ENCODE results near the gene COA3. TPM values are rescaled to one million over a fixed set of nuclear protein-coding genes. Genes with fewer than 3 reads are reported as not detected.

COA3 gene
- polyA plus RNA-seq, 2 of the 4 experiments (the other 2 are of a cell fraction) = 126 to 131 TPM

DNA sequence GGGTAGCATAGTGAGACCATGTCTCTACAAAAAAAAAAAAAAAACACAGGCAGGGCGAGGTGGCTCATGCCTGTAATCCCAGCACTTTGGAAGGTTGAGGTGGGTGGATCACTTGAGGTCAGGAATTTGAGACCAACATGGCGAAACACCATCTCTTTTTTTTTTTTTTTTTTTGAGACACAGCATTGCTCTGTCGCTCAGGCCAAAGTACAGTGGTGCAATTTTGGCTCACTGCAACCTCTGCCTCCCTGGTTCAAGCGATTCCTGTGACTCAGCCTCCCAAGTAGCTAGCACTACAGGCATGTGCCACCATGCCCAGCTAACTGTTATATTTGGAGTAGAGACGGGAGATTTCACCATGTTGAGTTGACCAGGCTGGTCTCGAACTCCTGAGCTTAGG lies 32.4 kb downstream of the COA3 start (continued):
- no peak for TF ChIP-seq EHF (CRISPR knock-in tag; IDR thresholded peaks at IDR 0.05)
- TF ChIP-seq, protein P1, sequence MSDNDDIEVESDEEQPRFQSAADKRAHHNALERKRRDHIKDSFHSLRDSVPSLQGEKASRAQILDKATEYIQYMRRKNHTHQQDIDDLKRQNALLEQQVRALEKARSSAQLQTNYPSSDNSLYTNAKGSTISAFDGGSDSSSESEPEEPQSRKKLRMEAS (IDR thresholded peaks at IDR 0.05) = no peak
- TF ChIP-seq PHF8 (IDR thresholded peaks at IDR 0.05; ENCODE audit: borderline replicate concordance, low read depth) = no peak
- no peak for TF ChIP-seq GATA3 (IDR thresholded peaks at IDR 0.05; ENCODE audit: borderline replicate concordance)
- no peak for TF ChIP-seq NR3C1 (IDR thresholded peaks at IDR 0.05)

DNA sequence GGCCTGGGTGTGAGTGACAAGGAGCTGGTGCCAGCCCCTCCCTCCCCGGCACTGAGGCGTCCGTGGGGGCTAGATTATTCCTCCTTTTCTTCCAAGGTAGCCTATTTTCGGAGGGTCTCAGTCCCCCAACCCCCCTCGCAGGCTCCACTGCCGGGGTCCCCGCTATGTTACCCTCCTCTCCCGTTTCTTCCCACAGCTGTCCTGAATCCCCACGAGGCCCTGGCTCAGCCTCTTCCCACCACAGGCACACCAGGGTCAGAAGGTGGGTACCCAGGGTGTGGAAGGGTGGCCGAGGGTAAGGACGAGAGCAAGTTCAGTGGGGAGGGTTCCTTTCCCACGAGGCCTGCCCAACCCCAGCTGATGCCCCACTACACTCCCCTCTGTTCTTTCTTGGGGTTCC lies 36.9 kb downstream of the COA3 start:
- ChIA-PET CTCF (interaction anchor here (0.6 to 7.0 kb wide), 23 partner anchors 8 to 190 kb away, joined by 3 to 114 read pairs (median 4); partner anchors contain the start of genes BECN1, PSMC3IP and VPS25), POLR2A (interaction anchor here (1.4 to 1.7 kb wide), 3 partner anchors 12 to 152 kb away, joined by 4 to 6 read pairs (median 5); partner anchors contain the start of genes BECN1, RETREG3, TUBG1 and VPS25)
- no peaks in the 10 kb centered on the region for H3K9me3 ChIP-seq
- peak overlapping the region; percentile 75 to 82; a peak in 5 of 6 replicates for H3K27ac ChIP-seq
- ATAC-seq = no peak
- no peak for DNase-seq (ENCODE audit: low read depth in 1 of 2, low spot score in 1 of 2)
- TF ChIP-seq POLR2A (IDR thresholded peaks at IDR 0.05; ENCODE audit: low read length) (no peak), JUN (IDR thresholded peaks at IDR 0.05) (no peak), CBX8 (IDR thresholded peaks at IDR 0.05) (no peak), NR3C1 (IDR thresholded peaks at IDR 0.05) (no peak), SMC3 (IDR thresholded peaks at IDR 0.05) (no peak), POLR2AphosphoS2 (conservative IDR thresholded peaks at IDR 0.05; ENCODE audit: low read length) (no peak), FOXS1 (CRISPR knock-in tag; IDR thresholded peaks at IDR 0.05) (no peak), RARB (CRISPR knock-in tag; IDR thresholded peaks at IDR 0.05) (no peak), HDAC2 (IDR thresholded peaks at IDR 0.05) (no peak), TFCP2L1 (CRISPR knock-in tag; IDR thresholded peaks at IDR 0.05) (no peak)
- TF ChIP-seq, protein P2, sequence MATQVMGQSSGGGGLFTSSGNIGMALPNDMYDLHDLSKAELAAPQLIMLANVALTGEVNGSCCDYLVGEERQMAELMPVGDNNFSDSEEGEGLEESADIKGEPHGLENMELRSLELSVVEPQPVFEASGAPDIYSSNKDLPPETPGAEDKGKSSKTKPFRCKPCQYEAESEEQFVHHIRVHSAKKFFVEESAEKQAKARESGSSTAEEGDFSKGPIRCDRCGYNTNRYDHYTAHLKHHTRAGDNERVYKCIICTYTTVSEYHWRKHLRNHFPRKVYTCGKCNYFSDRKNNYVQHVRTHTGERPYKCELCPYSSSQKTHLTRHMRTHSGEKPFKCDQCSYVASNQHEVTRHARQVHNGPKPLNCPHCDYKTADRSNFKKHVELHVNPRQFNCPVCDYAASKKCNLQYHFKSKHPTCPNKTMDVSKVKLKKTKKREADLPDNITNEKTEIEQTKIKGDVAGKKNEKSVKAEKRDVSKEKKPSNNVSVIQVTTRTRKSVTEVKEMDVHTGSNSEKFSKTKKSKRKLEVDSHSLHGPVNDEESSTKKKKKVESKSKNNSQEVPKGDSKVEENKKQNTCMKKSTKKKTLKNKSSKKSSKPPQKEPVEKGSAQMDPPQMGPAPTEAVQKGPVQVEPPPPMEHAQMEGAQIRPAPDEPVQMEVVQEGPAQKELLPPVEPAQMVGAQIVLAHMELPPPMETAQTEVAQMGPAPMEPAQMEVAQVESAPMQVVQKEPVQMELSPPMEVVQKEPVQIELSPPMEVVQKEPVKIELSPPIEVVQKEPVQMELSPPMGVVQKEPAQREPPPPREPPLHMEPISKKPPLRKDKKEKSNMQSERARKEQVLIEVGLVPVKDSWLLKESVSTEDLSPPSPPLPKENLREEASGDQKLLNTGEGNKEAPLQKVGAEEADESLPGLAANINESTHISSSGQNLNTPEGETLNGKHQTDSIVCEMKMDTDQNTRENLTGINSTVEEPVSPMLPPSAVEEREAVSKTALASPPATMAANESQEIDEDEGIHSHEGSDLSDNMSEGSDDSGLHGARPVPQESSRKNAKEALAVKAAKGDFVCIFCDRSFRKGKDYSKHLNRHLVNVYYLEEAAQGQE (IDR thresholded peaks at IDR 0.05) = no peak
- TF ChIP-seq, protein P3, sequence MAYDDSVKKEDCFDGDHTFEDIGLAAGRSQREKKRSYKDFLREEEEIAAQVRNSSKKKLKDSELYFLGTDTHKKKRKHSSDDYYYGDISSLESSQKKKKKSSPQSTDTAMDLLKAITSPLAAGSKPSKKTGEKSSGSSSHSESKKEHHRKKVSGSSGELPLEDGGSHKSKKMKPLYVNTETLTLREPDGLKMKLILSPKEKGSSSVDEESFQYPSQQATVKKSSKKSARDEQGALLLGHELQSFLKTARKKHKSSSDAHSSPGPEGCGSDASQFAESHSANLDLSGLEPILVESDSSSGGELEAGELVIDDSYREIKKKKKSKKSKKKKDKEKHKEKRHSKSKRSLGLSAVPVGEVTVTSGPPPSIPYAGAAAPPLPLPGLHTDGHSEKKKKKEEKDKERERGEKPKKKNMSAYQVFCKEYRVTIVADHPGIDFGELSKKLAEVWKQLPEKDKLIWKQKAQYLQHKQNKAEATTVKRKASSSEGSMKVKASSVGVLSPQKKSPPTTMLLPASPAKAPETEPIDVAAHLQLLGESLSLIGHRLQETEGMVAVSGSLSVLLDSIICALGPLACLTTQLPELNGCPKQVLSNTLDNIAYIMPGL (CRISPR knock-in tag; IDR thresholded peaks at IDR 0.05; ENCODE audit: borderline replicate concordance) = no peak
- H3K4me3 ChIP-seq = peak overlapping the region; percentile 56
- H3K4me2 ChIP-seq = peak overlapping the region; percentile 99
- FAIRE-seq = no peak
- peaks cover 15% of the 10 kb centered on the region for H3K4me1 ChIP-seq
- 88% methylated on average over 12 of the region's 12 CpGs for WGBS (ENCODE audit: missing lambda C conversion rate)

DNA sequence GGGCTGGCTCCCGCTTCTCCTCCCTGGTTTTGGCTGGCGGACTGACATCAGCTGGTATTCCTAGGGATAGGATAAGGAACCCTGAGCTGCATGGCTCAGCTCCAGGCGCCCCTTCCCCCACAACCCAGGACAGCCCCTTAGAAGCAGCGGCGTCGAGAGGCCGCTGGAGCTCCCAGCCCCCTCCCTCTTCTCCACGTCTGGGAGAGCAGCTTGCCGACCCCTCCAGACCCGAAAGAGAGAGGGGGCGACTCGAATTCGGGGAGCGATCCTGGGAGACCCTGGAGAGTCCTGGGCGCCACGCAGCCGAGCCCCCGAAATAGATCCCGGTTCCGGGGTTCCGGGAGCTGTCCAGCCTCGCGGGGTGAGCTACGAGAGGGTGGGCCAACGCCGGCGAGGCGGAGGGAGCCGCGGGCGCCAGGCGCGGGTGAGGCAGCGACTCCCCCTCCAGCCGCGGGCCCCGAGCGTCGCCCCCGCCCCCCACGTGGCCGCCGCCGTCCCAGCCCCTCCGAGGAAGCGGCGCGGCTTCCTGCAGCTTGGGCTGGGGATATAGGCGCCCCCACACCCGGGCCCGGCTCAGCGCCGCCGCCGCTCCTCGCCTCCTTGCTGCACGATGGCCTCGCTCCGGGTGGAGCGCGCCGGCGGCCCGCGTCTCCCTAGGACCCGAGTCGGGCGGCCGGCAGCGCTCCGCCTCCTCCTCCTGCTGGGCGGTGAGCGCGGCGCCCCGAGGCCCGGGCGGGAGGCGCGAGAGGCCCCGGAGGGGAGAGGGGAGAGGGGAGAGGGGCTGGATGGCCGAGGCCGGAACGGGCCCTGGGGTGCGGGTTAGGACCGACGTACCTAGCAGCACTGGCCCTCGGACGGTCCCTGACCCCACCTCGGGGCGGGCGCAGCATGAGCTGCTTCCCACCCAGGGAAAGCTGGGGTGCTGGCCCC lies 37.6 kb downstream of the COA3 start, which contains the start of gene RAMP2:
TSS of gene RAMP2 (plus strand) at position 576 of the 930 bp plus-strand sequence. CDS start at position 611, 35 bp downstream.
- DNase-seq (ENCODE audit: low read depth in 1 of 2, low spot score in 1 of 2) (peak in 1 of 2 experiments; percentile 41), FAIRE-seq (no peak), ATAC-seq (peak; percentile 53 to 65; a peak in 4 of 6 replicates)
- peak within 1 kb of the TSS; percentile 75 to 82 for H3K27ac ChIP-seq
- H3K4me1 ChIP-seq = peaks cover 15% of the 10 kb centered on the region
- H3K4me3 ChIP-seq = peak within 1 kb of the TSS; percentile 56
- peak within 1 kb of the TSS; percentile 99 for H3K4me2 ChIP-seq
- ChIA-PET CTCF (interaction anchor here (0.7 to 7.0 kb wide), 23 partner anchors 9 to 188 kb away, joined by 3 to 114 read pairs (median 5); partner anchors contain the start of genes AOC2, PSMC3IP and VPS25), POLR2A (interaction anchor here (1.2 to 1.7 kb wide), 7 partner anchors 12 to 237 kb away, joined by 3 to 6 read pairs (median 4); partner anchors contain the start of genes BECN1, RETREG3, TUBG1 and VPS25)
- 54% methylated on average over 25 of the region's 92 CpGs for WGBS (ENCODE audit: missing lambda C conversion rate)
- no peaks in the 10 kb centered on the region for H3K9me3 ChIP-seq
- TF ChIP-seq ZFP36 (IDR thresholded peaks at IDR 0.05; ENCODE audit: borderline replicate concordance, partially characterized antibody) (no peak), BHLHE40 (IDR thresholded peaks at IDR 0.05; ENCODE audit: low read depth, low read length) (no peak), ZSCAN20 (CRISPR knock-in tag; IDR thresholded peaks at IDR 0.05) (no peak), KDM1A (IDR thresholded peaks at IDR 0.05; ENCODE audit: low read depth) (no peak), FOSB (CRISPR knock-in tag; IDR thresholded peaks at IDR 0.05) (no peak), SMC3 (IDR thresholded peaks at IDR 0.05) (no peak), RCOR1 (IDR thresholded peaks at IDR 0.05; ENCODE audit: low read depth, low read length) (no peak)
- TF ChIP-seq, protein P4, sequence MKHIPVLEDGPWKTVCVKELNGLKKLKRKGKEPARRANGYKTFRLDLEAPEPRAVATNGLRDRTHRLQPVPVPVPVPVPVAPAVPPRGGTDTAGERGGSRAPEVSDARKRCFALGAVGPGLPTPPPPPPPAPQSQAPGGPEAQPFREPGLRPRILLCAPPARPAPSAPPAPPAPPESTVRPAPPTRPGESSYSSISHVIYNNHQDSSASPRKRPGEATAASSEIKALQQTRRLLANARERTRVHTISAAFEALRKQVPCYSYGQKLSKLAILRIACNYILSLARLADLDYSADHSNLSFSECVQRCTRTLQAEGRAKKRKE (CRISPR knock-in tag; IDR thresholded peaks at IDR 0.05; ENCODE audit: low read depth) = no peak
- TF ChIP-seq, protein P5, sequence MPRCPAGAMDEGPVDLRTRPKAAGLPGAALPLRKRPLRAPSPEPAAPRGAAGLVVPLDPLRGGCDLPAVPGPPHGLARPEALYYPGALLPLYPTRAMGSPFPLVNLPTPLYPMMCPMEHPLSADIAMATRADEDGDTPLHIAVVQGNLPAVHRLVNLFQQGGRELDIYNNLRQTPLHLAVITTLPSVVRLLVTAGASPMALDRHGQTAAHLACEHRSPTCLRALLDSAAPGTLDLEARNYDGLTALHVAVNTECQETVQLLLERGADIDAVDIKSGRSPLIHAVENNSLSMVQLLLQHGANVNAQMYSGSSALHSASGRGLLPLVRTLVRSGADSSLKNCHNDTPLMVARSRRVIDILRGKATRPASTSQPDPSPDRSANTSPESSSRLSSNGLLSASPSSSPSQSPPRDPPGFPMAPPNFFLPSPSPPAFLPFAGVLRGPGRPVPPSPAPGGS (IDR thresholded peaks at IDR 0.05) = no peak
- TF ChIP-seq, protein P6, sequence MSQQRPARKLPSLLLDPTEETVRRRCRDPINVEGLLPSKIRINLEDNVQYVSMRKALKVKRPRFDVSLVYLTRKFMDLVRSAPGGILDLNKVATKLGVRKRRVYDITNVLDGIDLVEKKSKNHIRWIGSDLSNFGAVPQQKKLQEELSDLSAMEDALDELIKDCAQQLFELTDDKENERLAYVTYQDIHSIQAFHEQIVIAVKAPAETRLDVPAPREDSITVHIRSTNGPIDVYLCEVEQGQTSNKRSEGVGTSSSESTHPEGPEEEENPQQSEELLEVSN (IDR thresholded peaks at IDR 0.05; ENCODE audit: borderline replicate concordance, low read depth) = peak; percentile 13; the same call in 1 of the 2 replicates
